Stimulated activated CD4-positive, alpha-beta T cell treated with anti-CD3 and anti-CD28 coated beads, Interleukin-15, amount 100 ng/mL, for 48 hours (primary cell): Measurements from ENCODE around the gene PATJ.
"Not testable (repeated sequence)": the region's sequence is repeated elsewhere in the genome, so short reads cannot be mapped to it uniquely, and the experiment has no call there.

Experiments used
- DNase-seq, 2 donors: peaks; one replicate each; pipeline ENCODE4 v3.0.0-alpha.2; 2020; ENCODE audit warnings: low read depth in 2 of 2

The PATJ gene

DNA sequence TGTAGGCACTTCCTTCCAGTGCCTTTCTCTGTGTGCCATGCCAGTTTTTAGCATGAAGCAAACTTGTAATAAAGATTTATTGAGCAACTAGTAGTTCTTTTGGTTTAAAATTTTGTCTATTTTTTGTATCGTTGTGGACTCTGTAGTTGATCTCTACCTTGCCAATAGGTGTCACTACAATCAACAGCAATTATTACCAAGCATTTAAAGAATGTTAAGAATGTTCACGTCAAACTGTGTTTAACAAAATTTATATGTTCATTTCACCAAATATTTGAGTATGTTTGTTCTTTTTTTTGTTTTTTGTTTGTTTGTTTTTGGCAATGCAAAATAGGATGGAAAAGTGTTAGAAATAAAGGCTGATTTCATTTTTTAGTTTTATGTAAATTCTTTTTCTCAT lies 208.1 kb downstream of the PATJ start:
- DNase-seq = no peak

DNA sequence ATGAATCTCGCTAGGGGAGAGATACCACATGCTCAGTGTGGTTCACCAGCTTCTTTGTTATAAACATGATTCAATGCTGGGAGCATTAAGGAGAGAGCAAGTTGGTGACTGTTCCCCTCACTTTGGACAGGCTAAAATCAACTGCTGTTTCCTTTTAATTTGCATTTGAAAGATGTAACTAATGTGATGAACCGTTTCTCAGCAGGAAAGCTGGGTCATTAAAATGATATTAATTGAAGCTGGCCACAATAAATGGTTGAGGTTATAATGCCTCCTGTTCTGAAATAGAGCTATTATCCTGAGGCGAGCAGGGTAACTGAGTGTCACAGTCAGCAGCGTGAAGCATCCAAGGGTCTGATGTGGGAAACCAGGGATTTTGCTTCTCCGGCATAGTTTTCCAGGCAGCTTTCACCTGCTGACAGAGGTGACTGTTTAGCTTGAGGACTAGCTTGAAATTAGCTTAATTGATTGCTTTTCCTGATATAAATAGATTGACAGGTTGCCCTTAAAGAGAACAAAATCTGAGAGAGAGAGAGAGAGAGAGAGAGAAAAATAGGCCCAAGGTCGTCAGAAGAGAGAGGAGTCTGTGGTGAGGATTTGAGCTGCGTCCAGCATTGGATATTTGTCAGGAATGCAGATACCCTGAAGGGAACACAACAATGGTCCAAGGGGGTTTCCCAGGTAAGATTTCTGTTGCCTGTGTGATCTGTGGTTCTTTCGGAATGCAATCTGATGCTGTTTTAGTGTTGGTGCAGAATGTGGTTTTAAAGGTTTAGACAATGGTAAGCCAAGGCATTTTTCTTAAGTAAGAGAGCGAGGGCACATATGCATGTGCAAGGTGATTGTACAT lies 209.7 kb downstream of the PATJ start:
- no peak for DNase-seq

GRCh38 chr1:61952675-61953074 lies 210.4 kb downstream of the PATJ start:
- no peak for DNase-seq

DNA sequence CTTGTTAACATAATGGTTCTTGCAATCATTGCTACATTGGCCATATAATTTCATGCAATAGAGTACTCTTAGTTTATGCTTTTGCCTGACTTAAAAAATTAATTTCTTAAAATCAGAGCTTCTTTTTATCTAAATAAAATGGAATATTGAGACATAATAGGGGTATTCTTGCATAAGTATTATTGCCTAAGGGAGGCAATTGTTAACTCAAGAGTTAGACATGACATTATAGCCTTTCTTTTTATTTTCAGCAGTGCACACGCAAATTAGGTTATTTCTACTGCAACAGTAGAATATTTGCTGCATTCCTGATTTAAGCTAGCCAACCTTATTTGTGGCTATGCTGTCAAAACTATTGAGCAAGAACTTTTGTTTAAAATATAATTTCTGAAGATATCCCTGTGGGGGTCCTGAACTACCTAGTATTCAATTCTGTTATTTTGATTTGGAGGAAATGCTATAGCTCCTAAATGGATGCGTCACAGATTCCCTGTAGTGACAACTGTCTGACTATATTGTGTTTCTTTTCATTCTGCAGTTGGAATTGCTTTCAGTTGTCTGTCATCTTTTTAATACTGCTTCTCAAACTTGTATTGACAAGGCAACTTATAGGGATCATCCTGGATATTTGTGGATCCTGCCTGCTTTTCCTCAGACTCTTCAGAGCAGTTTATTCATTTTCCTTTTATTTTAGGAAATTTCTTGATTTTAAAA lies 211.0 kb downstream of the PATJ start:
- no peak for DNase-seq

- no peak for DNase-seq
These were observed 211.5 kb downstream of the PATJ start for GRCh38 chr1:61953790-61954150.

GRCh38 chr1:61955261-61955660 lies 213.0 kb downstream of the PATJ start:
- DNase-seq = no peak

DNA sequence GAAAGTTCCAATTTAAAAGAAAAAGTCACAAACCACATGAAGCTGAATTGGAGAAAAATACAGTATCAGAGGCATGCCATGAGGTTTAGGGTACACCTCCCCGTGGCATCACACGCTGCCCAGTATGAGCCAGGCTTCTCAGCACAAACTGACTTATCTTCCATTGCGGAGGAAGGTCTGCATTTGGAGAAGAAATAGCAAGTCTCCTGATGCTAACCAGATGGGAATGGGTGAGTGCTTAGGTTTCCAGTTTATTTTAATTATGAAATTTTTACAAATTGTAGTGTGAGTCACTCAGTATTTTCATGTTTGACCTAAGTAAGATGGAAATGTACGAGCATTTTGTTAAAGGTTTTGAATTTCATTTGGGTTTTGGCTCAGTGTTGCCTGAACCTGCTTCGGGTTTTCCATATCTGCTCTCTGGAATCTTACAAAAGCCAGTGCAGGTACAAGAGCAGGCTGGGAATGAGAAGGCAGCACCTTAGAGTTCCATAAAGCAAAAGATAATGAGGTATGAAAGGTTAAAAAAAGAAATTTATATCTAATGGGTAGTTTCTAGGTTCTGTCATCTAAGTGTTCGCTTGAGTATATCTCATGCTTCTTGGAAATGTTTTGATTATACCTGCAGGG lies 213.9 kb downstream of the PATJ start:
- DNase-seq = no peak

DNA sequence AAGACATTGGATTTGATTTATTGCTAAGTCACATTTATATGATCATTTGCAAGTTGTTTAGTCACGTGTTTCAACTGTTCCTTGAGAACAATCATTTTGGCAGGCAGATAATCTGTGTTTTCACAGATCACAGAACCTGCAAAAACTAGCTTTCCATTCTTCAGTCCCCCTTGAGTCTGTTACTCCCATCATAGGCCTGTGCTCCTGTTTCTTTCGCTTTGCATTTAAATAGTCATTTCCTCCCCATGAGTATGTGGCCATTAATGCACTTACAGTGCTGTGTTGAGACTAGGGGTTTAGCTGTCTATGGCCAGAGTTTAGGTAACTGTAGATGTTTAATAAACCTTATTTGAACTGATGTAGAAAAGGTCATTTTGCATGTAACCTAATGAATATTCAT lies 214.5 kb downstream of the PATJ start:
- no peak for DNase-seq

- no peak for DNase-seq
These were observed 218.7 kb downstream of the PATJ start for GRCh38 chr1:61961009-61961408.

DNA sequence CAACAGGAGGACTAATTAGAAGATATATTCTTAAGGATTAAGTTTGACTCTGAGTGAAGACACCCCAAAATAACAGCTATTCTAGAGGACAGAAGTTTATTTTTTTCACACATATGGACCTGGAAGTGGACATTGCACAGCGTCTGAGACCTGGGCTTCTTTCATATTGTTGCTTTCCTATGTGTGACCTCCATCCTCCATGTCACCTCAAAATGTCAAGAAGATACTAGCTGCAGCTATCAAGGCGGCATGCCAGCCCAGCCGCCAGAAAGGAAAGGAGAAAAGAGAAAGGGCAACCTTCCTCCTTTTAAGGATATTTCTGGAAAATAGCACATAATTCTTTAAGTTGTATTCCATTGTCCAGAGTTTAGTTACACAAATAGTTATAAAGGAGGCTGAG lies 220.4 kb downstream of the PATJ start:
- DNase-seq = no peak

- DNase-seq = not testable (repeated sequence)
These were observed 224.4 kb downstream of the PATJ start for GRCh38 chr1:61966450-61967225.

DNA sequence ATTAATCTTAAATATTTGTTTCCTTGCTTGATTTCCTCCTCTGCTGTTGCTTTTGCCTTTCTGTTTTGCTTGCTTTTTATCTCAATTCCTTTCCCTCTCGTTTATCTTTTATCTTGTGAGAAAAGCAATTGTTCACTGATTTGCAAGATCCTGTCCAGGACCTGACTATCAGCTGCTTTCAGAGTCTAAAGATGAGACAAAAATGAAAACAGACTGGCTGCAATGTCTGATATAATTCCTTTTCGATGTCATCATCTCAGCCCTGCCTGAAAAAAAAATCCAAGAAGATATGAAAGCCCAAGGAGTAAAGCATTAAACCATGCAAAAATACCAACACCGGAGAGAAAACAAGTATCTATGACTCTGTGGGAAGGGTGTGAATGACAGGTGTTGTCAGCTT lies 225.5 kb downstream of the PATJ start:
- no peak for DNase-seq

DNA sequence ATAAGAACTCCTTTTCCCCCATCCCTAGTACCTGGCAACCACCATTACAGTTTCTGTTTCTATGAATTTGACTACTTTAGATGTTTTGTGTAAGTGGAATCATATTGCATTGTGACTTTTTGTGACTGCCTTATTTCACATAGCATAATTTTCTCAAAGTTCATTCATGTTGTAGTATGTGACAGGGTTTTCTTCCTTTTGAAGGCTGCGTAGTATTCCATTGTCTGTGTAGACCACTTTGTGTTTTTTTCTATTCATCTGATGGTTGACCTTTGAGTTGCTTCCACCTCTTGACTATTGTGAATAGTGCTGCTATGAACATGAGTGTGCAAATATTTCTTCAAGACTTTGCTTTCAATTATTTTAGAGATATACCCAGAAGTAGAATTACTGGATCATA lies 226.6 kb downstream of the PATJ start:
- no peak for DNase-seq

DNA sequence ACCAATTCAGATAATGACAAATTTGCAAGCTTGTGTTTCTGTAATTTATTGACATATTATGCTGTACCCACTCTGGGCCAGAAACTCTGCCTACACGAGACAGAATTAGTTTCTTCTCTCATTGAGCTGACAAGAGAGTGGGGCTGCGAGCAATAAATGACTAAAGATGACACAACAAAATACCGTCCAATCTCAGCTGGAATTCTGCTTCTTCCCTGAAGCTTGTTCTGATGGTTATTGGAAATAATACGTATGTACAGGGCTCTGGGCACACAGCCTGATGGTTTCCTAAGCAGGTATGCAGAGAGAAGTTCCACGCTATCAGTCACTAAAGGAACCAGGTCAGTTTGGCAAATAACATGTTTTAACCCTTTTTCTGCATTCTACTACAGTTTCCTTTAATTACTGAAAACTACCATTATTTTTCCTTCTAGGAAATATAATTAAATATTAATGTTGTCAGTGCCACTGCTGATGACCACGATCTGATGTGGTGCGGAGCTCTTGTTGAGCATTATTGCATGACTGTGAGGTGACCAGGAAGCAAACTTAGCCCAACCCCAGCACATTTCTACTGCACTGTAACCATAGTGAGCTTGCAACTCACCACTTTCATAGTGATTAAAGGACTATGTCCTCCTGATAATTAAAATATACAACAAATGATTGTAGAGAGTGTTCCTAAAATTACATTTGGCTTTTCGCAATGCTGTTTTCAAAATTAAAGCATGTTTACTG lies 231.0 kb downstream of the PATJ start:
- no peak for DNase-seq

- no peak for DNase-seq
These were observed 233.4 kb downstream of the PATJ start for GRCh38 chr1:61975638-61976037.

DNA sequence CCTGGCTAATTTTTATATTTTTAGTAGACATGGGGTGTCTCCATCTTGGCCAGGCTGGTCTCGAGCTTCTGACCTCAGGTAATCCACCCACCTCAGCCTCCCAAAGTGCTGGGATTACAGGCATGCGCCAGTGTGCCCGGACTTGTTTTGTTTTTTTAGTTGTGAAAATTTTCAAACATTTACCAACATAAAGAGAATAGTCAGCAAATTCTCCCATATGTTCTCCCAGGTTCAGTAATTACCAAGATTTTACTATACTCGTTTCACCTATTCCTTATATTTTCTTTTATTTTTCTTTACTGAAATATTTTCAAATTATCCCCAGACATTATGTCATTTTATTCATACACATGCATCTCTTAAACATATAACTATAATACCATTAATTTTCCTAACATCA lies 234.3 kb downstream of the PATJ start:
- no peak for DNase-seq

- no peak for DNase-seq
These were observed 236.5 kb downstream of the PATJ start for GRCh38 chr1:61978796-61979195.

DNA sequence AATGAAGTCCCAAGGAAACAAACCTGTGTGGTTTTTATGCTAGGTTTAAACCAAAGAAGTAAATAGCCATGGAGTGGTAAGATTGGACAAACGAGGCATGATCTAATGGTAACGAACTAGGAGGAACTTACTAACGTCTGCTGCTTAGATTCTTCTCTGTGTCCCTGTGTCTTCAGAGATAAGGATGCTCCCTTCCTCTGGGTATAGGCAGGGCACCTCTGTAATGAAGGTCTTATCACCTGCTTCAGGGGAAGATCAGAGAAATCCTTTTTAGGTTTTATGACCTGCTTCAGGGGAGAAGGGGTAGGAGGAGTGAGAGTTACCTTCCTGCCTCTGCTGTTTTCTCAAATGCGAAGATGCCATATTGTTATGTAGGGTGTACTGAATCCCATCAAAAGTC lies 237.4 kb downstream of the PATJ start:
- no peak for DNase-seq

DNA sequence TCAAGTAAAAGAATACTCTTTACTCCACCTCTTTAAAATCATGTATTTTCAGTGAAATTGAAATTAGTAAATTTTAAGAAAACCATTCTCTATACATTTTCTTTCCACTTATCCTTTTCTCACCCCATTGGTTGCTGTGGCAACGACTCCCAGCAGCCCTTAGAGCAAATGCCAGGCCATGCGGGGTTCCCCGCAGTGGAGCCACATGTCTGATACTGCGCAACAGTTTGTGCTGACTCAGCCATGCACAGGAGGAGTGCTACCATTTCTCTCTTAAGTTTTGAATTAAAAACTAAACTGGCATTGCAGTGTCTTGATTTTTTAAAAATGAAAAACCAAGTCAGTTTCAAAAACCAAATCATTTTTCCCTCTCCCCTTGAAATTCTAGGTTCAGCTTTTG lies 238.3 kb downstream of the PATJ start:
- DNase-seq = no peak

- DNase-seq = no peak
These were observed 239.8 kb downstream of the PATJ start for GRCh38 chr1:61981870-61982660.

DNA sequence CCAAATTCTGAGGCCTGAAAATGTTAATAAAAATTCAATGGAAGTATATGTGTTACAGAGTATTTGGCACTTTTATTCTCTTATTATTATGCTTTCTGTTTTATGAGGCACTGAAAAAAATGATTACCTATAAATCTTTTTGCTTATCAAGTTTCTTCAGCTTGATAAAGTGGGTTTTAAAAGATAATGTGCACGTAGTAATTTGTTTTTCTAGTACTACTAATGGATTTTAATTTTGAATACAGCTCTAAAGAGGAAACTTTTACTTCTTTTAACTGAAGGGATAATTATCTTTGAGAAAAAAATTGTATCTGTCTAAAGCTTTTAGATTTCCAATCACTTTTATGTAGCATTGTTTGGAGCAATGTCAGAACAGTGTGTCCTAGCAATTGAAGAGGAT lies 241.0 kb downstream of the PATJ start:
- DNase-seq = no peak
